Large intestine (tissue), 3 donors: ENCODE data around the gene PPP2R5C. TPM values are rescaled to one million over a fixed set of nuclear protein-coding genes. Genes with fewer than 3 reads are reported as not detected.
"Not testable (repeated sequence)": the region's sequence is repeated elsewhere in the genome, so short reads cannot be mapped to it uniquely, and the experiment has no call there.

Experiments
- DNase-seq, 2 donors: peaks; one replicate each; pipeline versions ENCODE4 v3.0.0 to v3.0.0-alpha.2; 2013
- H3K27ac ChIP-seq: one replicate; pipeline ENCODE4 v1.5.1; 2013; ENCODE audit warnings: low read length
- H3K27me3 ChIP-seq: 2 replicates; pipeline ENCODE4 v1.6.1; 2013; ENCODE audit warnings: low read length; ENCODE audit not compliant: control insufficient read depth, insufficient read depth
- H3K36me3 ChIP-seq: 2 replicates; pipeline ENCODE4 v1.6.1; 2013; ENCODE audit warnings: low read length; ENCODE audit not compliant: control insufficient read depth, insufficient read depth
- H3K4me1 ChIP-seq: one replicate; pipeline ENCODE4 v1.6.1; 2013; ENCODE audit warnings: low read length; ENCODE audit not compliant: control insufficient read depth, insufficient read depth
- H3K4me3 ChIP-seq: one replicate; pipeline ENCODE4 v1.5.1; 2013; ENCODE audit warnings: low read length
- H3K9me3 ChIP-seq: one replicate; pipeline ENCODE4 v1.6.1; 2013; ENCODE audit warnings: mild to moderate bottlenecking, low read depth, low read length, moderate library complexity; ENCODE audit not compliant: control insufficient read depth
- WGBS: methylation state at CpG from one replicate; pipeline ENCODE4 v1.1.5; 2013; ENCODE audit warnings: low lambda C conversion rate; ENCODE audit not compliant: insufficient coverage; 5-methylcytosine and 5-hydroxymethylcytosine counted together
- polyA plus RNA-seq: library from polyadenylated mRNA; unstranded; fragments of 120-200 nt; gene quantifications from one replicate; pipeline ENCODE4 v1.2.1, GENCODE V29; 2013

PPP2R5C gene
- polyA plus RNA-seq, 1 donor = 93.4 TPM

GRCh38 chr14:101727611-101728366 is 33.7 kb upstream of the PPP2R5C start:
- DNase-seq = no peak
- H3K27ac ChIP-seq = no peak overlapping the region
- no peaks in the 10 kb centered on the region for H3K9me3 ChIP-seq
- WGBS = 100% methylated on average over 1 of the region's 7 CpGs
- no peak overlapping the region for H3K4me3 ChIP-seq
- no peaks in the 10 kb centered on the region for H3K27me3 ChIP-seq
- peaks cover 20% of the 10 kb centered on the region for H3K4me1 ChIP-seq
- H3K36me3 ChIP-seq = no peaks in the 10 kb centered on the region

GRCh38 chr14:101728367-101728742 is 33.2 kb upstream of the PPP2R5C start:
- Histone ChIP-seq H3K4me3 (no peak overlapping the region), H3K27ac (no peak overlapping the region), H3K36me3 (no peaks in the 10 kb centered on the region), H3K9me3 (no peaks in the 10 kb centered on the region), H3K4me1 (peaks cover 22% of the 10 kb centered on the region), H3K27me3 (no peaks in the 10 kb centered on the region)
- WGBS = no CpG with 5 or more reads among the region's 10 CpGs
- DNase-seq = no peak

GRCh38 chr14:101729382-101729781 is 32.1 kb upstream of the PPP2R5C start:
- Histone ChIP-seq H3K36me3 (no peaks in the 10 kb centered on the region), H3K4me3 (no peak overlapping the region), H3K4me1 (peaks cover 22% of the 10 kb centered on the region), H3K27me3 (no peaks in the 10 kb centered on the region), H3K9me3 (no peaks in the 10 kb centered on the region), H3K27ac (no peak overlapping the region)
- DNase-seq = no peak
- WGBS = no CpG with 5 or more reads among the region's 6 CpGs

- not testable (repeated sequence) for DNase-seq
Measured at GRCh38 chr14:101730157-101730556, 31.4 kb upstream of the PPP2R5C start.

GRCh38 chr14:101730626-101731186 is 30.8 kb upstream of the PPP2R5C start:
- H3K4me1 ChIP-seq = peaks cover 22% of the 10 kb centered on the region
- H3K27ac ChIP-seq = peak overlapping the region; percentile 98
- no CpG with 5 or more reads among the region's 3 CpGs for WGBS
- no peaks in the 10 kb centered on the region for H3K9me3 ChIP-seq
- no peaks in the 10 kb centered on the region for H3K36me3 ChIP-seq
- no peaks in the 10 kb centered on the region for H3K27me3 ChIP-seq
- DNase-seq = no peak
- no peak overlapping the region for H3K4me3 ChIP-seq

More at GRCh38 chr14:101730157-101730556, 31.4 kb upstream of the PPP2R5C start:
- H3K4me3 ChIP-seq, H3K27me3 ChIP-seq, H3K36me3 ChIP-seq, H3K9me3 ChIP-seq: not testable (repeated sequence)
- Histone ChIP-seq H3K4me1 (peaks cover 22% of the 10 kb centered on the region), H3K27ac (peak overlapping the region; percentile 98)
- 67% methylated on average over 1 of the region's 4 CpGs for WGBS

- H3K9me3 ChIP-seq = no peaks in the 10 kb centered on the region
- peak overlapping the region; percentile 19 for H3K4me3 ChIP-seq
- no CpG with 5 or more reads among the region's 16 CpGs for WGBS
- H3K27ac ChIP-seq = peak overlapping the region; percentile 98
- H3K36me3 ChIP-seq = no peaks in the 10 kb centered on the region
- no peaks in the 10 kb centered on the region for H3K27me3 ChIP-seq
- DNase-seq = peak; percentile 96 to 98
- H3K4me1 ChIP-seq = peaks cover 22% of the 10 kb centered on the region
Measured at GRCh38 chr14:101731187-101732080, 30.1 kb upstream of the PPP2R5C start.

- Histone ChIP-seq H3K9me3 (no peaks in the 10 kb centered on the region), H3K27me3 (no peaks in the 10 kb centered on the region), H3K36me3 (no peaks in the 10 kb centered on the region), H3K27ac (peak overlapping the region; percentile 98), H3K4me1 (peaks cover 22% of the 10 kb centered on the region), H3K4me3 (no peak overlapping the region)
- no CpG with 5 or more reads among the region's 5 CpGs for WGBS
- DNase-seq = peak; percentile 63 to 85
Measured at GRCh38 chr14:101732118-101732517, 29.4 kb upstream of the PPP2R5C start.

GRCh38 chr14:101733211-101733610 is 28.3 kb upstream of the PPP2R5C start:
- peak overlapping the region; percentile 15 for H3K27ac ChIP-seq
- whole genome bisulfite sequencing = no CpG with 5 or more reads among the region's 4 CpGs
- no peaks in the 10 kb centered on the region for H3K27me3 ChIP-seq
- no peak for DNase-seq
- H3K4me3 ChIP-seq = no peak overlapping the region
- H3K36me3 ChIP-seq = no peaks in the 10 kb centered on the region
- H3K4me1 ChIP-seq = peaks cover 22% of the 10 kb centered on the region
- no peaks in the 10 kb centered on the region for H3K9me3 ChIP-seq

GRCh38 chr14:101734246-101734847 is 27.2 kb upstream of the PPP2R5C start:
- Histone ChIP-seq H3K36me3 (no peaks in the 10 kb centered on the region), H3K9me3 (no peaks in the 10 kb centered on the region), H3K4me3 (no peak overlapping the region), H3K4me1 (peaks cover 22% of the 10 kb centered on the region), H3K27me3 (no peaks in the 10 kb centered on the region), H3K27ac (no peak overlapping the region)
- no peak for DNase-seq
- 95% methylated on average over 3 of the region's 16 CpGs for WGBS

- Histone ChIP-seq H3K36me3 (no peaks in the 10 kb centered on the region), H3K4me1 (peaks cover 22% of the 10 kb centered on the region), H3K27ac (no peak overlapping the region), H3K9me3 (peaks cover 3% of the 10 kb centered on the region), H3K4me3 (no peak overlapping the region), H3K27me3 (no peaks in the 10 kb centered on the region)
- 90% methylated on average over 2 of the region's 7 CpGs for WGBS
- DNase-seq = no peak
Measured at GRCh38 chr14:101735453-101735852, 26.1 kb upstream of the PPP2R5C start.
